HFF-Myc (cell line): ENCODE measurements around the gene BTRC.

Experiments used
- DNase-seq: peaks from one replicate; pipeline ENCODE4 v3.0.0-alpha.2; 2011; ENCODE audit warnings: low read depth; ENCODE audit errors: extremely low read depth
- H3K4me3 ChIP-seq: replicated peaks from 2 replicates; pipeline ENCODE4 v1.5.1; 2011; ENCODE audit warnings: low read depth, mild to moderate bottlenecking, control low read depth, low read length
- CTCF ChIP-seq: IDR thresholded peaks from 2 replicates; pipeline ENCODE4 v1.5.1; 2012; ENCODE audit warnings: mild to moderate bottlenecking, low read depth, low read length, control low read depth; ENCODE audit errors: missing control alignments

Gene BTRC

GRCh38 chr10:101575091-101575490 lies 221.1 kb downstream of the BTRC start:
- TF ChIP-seq CTCF: no peak
- DNase-seq: no peak
- H3K4me3 ChIP-seq: no peak overlapping the region

- no peak for DNase-seq
- no peak for TF ChIP-seq CTCF
- H3K4me3 ChIP-seq: no peak overlapping the region
These were observed 221.7 kb downstream of the BTRC start for GRCh38 chr10:101575580-101576210.

GRCh38 chr10:101576211-101576863 lies 222.4 kb downstream of the BTRC start:
- TF ChIP-seq CTCF: no peak
- no peak for DNase-seq
- no peak overlapping the region for H3K4me3 ChIP-seq

GRCh38 chr10:101577121-101577871 lies 223.3 kb downstream of the BTRC start:
- no peak overlapping the region for H3K4me3 ChIP-seq
- no peak for DNase-seq
- no peak for TF ChIP-seq CTCF

- no peak for TF ChIP-seq CTCF
- H3K4me3 ChIP-seq: no peak overlapping the region
- DNase-seq: no peak
These were observed 224.2 kb downstream of the BTRC start for GRCh38 chr10:101578192-101578591.

- DNase-seq: no peak
- H3K4me3 ChIP-seq: no peak overlapping the region
- no peak for TF ChIP-seq CTCF
These were observed 225.0 kb downstream of the BTRC start for GRCh38 chr10:101578803-101579515.
